HepG2 (cell line): ENCODE data around the gene SPRTN. TPM values are rescaled to one million over a fixed set of nuclear protein-coding genes. Genes with fewer than 3 reads are reported as not detected.

ENCODE experiments used
- BATF2 ChIP-seq: sonication (generic); formaldehyde crosslinking; IDR thresholded peaks from 2 replicates; pipeline ENCODE4 v1.8.0; 2022; ENCODE audit warnings: mild to moderate bottlenecking, missing genetic modification reagents, moderate library complexity
- ETV5 ChIP-seq: IDR thresholded peaks from 2 replicates; pipeline ENCODE4 v1.6.1; 2018; ENCODE audit warnings: missing biosample characterization, missing genetic modification reagents, inconsistent platforms, borderline replicate concordance
- FOXO1 ChIP-seq: sonication (generic); formaldehyde crosslinking; IDR thresholded peaks from 2 replicates; pipeline ENCODE4 v1.4.0; 2020; ENCODE audit warnings: missing genetic modification reagents
- GZF1 ChIP-seq: sonication (generic); formaldehyde crosslinking; IDR thresholded peaks from 2 replicates; pipeline ENCODE4 v1.5.1; 2020; ENCODE audit warnings: mild to moderate bottlenecking, missing genetic modification reagents
- JUNB ChIP-seq: sonication (generic); formaldehyde crosslinking; IDR thresholded peaks from 2 replicates; pipeline ENCODE4 v1.8.0; 2022; ENCODE audit warnings: missing genetic modification reagents, mild to moderate bottlenecking, borderline replicate concordance
- KDM6A ChIP-seq: IDR thresholded peaks from 2 replicates; pipeline ENCODE4 v1.6.1; 2016; ENCODE audit warnings: low read depth
- MIER3 ChIP-seq: IDR thresholded peaks from 2 replicates; pipeline ENCODE4 v1.6.1; 2016; ENCODE audit warnings: missing compliant biosample characterization, borderline replicate concordance
- NR2C2 ChIP-seq: sonication (generic); formaldehyde crosslinking; IDR thresholded peaks from 2 replicates; pipeline ENCODE4 v1.4.0; 2020; ENCODE audit warnings: missing genetic modification reagents, mild to moderate bottlenecking, moderate library complexity, borderline replicate concordance
- TCF7 ChIP-seq: sonication (generic); IDR thresholded peaks from 2 replicates; pipeline ENCODE4 v1.6.1; 2016; ENCODE audit warnings: antibody characterized with exemption, low read depth
- TEAD3 ChIP-seq: optimal IDR thresholded peaks from 2 replicates; pipeline ENCODE3; 2016; ENCODE audit warnings: borderline replicate concordance
- TSC22D2 ChIP-seq: sonication (generic); formaldehyde crosslinking; IDR thresholded peaks from 2 replicates; pipeline ENCODE4 v1.5.1; 2020; ENCODE audit warnings: missing genetic modification reagents, mild to moderate bottlenecking, borderline replicate concordance
- WIZ ChIP-seq: sonication (generic); formaldehyde crosslinking; IDR thresholded peaks from 2 replicates; pipeline ENCODE4 v1.5.1; 2020; ENCODE audit warnings: mild to moderate bottlenecking, missing genetic modification reagents
- ZNF225 ChIP-seq: sonication (generic); formaldehyde crosslinking; IDR thresholded peaks from 2 replicates; pipeline ENCODE4 v1.4.0; 2020; ENCODE audit warnings: mild to moderate bottlenecking, missing genetic modification reagents
- ZNF24 ChIP-seq: fragments of 450-650 bp; IDR thresholded peaks from 2 replicates; pipeline ENCODE4 v1.6.1; 2017; ENCODE audit warnings: antibody characterized with exemption, mild to moderate bottlenecking
- ZNF33A ChIP-seq: sonication (generic); formaldehyde crosslinking; IDR thresholded peaks from 2 replicates; pipeline ENCODE4 v1.5.1; 2020; ENCODE audit warnings: missing genetic modification reagents, mild to moderate bottlenecking, moderate library complexity, borderline replicate concordance
- ZNF33B ChIP-seq: sonication (generic); formaldehyde crosslinking; IDR thresholded peaks from 2 replicates; pipeline ENCODE4 v1.5.1; 2020; ENCODE audit warnings: mild to moderate bottlenecking, missing genetic modification reagents
- ZNF430 ChIP-seq: sonication (generic); formaldehyde crosslinking; IDR thresholded peaks from 2 replicates; pipeline ENCODE4 v1.9.0; 2021; ENCODE audit warnings: mild to moderate bottlenecking, missing genetic modification reagents
- ZNF674 ChIP-seq: sonication (generic); formaldehyde crosslinking; IDR thresholded peaks from 2 replicates; pipeline ENCODE4 v1.5.0; 2020; ENCODE audit warnings: low read depth, mild to moderate bottlenecking, missing genetic modification reagents
- ZNF773 ChIP-seq: sonication (generic); formaldehyde crosslinking; IDR thresholded peaks from 2 replicates; pipeline ENCODE4 v1.4.0; 2020; ENCODE audit warnings: missing genetic modification reagents, borderline replicate concordance
- ZNF784 ChIP-seq: sonication (generic); formaldehyde crosslinking; IDR thresholded peaks from 2 replicates; pipeline ENCODE4 v1.5.1; 2020; ENCODE audit warnings: missing genetic modification reagents, mild to moderate bottlenecking, borderline replicate concordance
- polyA plus RNA-seq, 8 experiments: library from polyadenylated mRNA; depleted of rRNA in 3 of 8; stranded (reverse) in 7 of 8; unstranded in 1 of 8; fragments of >200 nt; fragmentation: Illumina TruSeq in 4 of 8; extraction: Trizol in 4 of 8; gene quantifications; 2 replicates each; pipeline versions ENCODE4 v1.2.1 to v1.2.3, GENCODE V29; 2011 to 2016; ENCODE audit warnings: low read depth in 4 of 8, missing spikeins in 1 of 8, mixed read lengths in 1 of 8; ENCODE audit not compliant: insufficient read depth in 1 of 8
- total RNA-seq, 5 experiments: library from RNA; depleted of rRNA; stranded (reverse); fragments of >200 nt; fragmentation: Illumina TruSeq; extraction: Trizol; gene quantifications; 2 replicates each; pipeline ENCODE4 v1.2.3, GENCODE V29; 2016; ENCODE audit warnings: low read depth in 1 of 5
- TF ChIP-seq, protein P1 (sequence below): sonication (generic); formaldehyde crosslinking; IDR thresholded peaks from 2 replicates; pipeline ENCODE4 v1.8.0; 2022; ENCODE audit warnings: missing genetic modification reagents, mild to moderate bottlenecking, moderate library complexity, borderline replicate concordance

Gene SPRTN
- total and polyA plus RNA-seq, 2 of the 13 experiments (the other 11 are each of a cell fraction or from before 2014, with no cell fraction given) = 4.2 to 15.2 TPM

GRCh38 chr1:231338270-231339128 lies at the start of gene SPRTN (continued):
- TF ChIP-seq TCF7 (no peak), GZF1 (no peak), ZNF33A (no peak), ZNF24 (no peak), ZNF674 (0 out of 2 replicates have a peak, but pooled peaks have one; percentile 30), JUNB (no peak), TEAD3 (CRISPR knock-in tag) (no peak), FOXO1 (CRISPR knock-in tag) (no peak), ZNF773 (CRISPR knock-in tag) (peak; percentile 43; the same call in 1 of the 2 replicates), ETV5 (0 out of 2 replicates have a peak, but pooled peaks have one; percentile 8), ZNF430 (CRISPR knock-in tag) (peak; percentile 61; the same call in 1 of the 2 replicates), WIZ (CRISPR knock-in tag) (no peak), BATF2 (CRISPR knock-in tag) (no peak), MIER3 (CRISPR knock-in tag) (no peak), ZNF33B (CRISPR knock-in tag) (no peak), NR2C2 (CRISPR knock-in tag) (no peak), ZNF225 (peak; percentile 81; the same call in 1 of the 2 replicates), TSC22D2 (CRISPR knock-in tag) (no peak), KDM6A (CRISPR knock-in tag) (no peak), ZNF784 (CRISPR knock-in tag) (no peak)
- TF ChIP-seq, protein P1, sequence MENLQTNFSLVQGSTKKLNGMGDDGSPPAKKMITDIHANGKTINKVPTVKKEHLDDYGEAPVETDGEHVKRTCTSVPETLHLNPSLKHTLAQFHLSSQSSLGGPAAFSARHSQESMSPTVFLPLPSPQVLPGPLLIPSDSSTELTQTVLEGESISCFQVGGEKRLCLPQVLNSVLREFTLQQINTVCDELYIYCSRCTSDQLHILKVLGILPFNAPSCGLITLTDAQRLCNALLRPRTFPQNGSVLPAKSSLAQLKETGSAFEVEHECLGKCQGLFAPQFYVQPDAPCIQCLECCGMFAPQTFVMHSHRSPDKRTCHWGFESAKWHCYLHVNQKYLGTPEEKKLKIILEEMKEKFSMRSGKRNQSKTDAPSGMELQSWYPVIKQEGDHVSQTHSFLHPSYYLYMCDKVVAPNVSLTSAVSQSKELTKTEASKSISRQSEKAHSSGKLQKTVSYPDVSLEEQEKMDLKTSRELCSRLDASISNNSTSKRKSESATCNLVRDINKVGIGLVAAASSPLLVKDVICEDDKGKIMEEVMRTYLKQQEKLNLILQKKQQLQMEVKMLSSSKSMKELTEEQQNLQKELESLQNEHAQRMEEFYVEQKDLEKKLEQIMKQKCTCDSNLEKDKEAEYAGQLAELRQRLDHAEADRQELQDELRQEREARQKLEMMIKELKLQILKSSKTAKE (CRISPR knock-in tag) = no peak
